ENCODE results near the gene CD74. TPM values are rescaled to one million over a fixed set of nuclear protein-coding genes. Genes with fewer than 3 reads are reported as not detected.

CD74 gene
- total and polyA plus RNA-seq, 4 donors: 176 to 327 (median 257) TPM

GRCh38 chr5:150374651-150375050 is 38.1 kb downstream of the CD74 start:
- H3K36me3 ChIP-seq (ENCODE audit: control insufficient read depth in 4 of 4, insufficient read depth in 3 of 4, low read depth in 1 of 4, low read length in 3 of 4): peaks cover 27 to 88% (median 44%) of the 10 kb centered on the region in 4 donors
- no peak overlapping the region for H3K9ac ChIP-seq (ENCODE audit: low read depth in 1 of 2, low read length in 2 of 2)
- no peaks in the 10 kb centered on the region for H3K4me1 ChIP-seq (ENCODE audit: control insufficient read depth in 4 of 4, insufficient read depth in 4 of 4, low read length in 3 of 4)
- WGBS: 99% methylated on average over 11 of the region's 11 CpGs
- H3K27me3 ChIP-seq (ENCODE audit: control insufficient read depth in 4 of 4, insufficient read depth in 4 of 4, low read length in 3 of 4): no peaks in the 10 kb centered on the region
- H3K4me3 ChIP-seq (ENCODE audit: low read depth in 1 of 3, low read length in 3 of 3): no peak overlapping the region
- TF ChIP-seq NR2F2 (IDR thresholded peaks at IDR 0.05): no peak
- no peak for TF ChIP-seq GABPA (IDR thresholded peaks at IDR 0.05 in 1 of 2, conservative IDR thresholded peaks at IDR 0.05 in 1 of 2)
- no peak for TF ChIP-seq EGR1 (IDR thresholded peaks at IDR 0.05; ENCODE audit: low read depth in 2 of 2)
- TF ChIP-seq, protein P1, sequence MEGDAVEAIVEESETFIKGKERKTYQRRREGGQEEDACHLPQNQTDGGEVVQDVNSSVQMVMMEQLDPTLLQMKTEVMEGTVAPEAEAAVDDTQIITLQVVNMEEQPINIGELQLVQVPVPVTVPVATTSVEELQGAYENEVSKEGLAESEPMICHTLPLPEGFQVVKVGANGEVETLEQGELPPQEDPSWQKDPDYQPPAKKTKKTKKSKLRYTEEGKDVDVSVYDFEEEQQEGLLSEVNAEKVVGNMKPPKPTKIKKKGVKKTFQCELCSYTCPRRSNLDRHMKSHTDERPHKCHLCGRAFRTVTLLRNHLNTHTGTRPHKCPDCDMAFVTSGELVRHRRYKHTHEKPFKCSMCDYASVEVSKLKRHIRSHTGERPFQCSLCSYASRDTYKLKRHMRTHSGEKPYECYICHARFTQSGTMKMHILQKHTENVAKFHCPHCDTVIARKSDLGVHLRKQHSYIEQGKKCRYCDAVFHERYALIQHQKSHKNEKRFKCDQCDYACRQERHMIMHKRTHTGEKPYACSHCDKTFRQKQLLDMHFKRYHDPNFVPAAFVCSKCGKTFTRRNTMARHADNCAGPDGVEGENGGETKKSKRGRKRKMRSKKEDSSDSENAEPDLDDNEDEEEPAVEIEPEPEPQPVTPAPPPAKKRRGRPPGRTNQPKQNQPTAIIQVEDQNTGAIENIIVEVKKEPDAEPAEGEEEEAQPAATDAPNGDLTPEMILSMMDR (IDR thresholded peaks at IDR 0.05; ENCODE audit: low read depth, low read length, missing input control): no peak
- TF ChIP-seq JUND (IDR thresholded peaks at IDR 0.05): no peak
- TF ChIP-seq ATF3 (IDR thresholded peaks at IDR 0.05): no peak
- no peak for TF ChIP-seq YY1 (IDR thresholded peaks at IDR 0.05)
- TF ChIP-seq, protein P2, sequence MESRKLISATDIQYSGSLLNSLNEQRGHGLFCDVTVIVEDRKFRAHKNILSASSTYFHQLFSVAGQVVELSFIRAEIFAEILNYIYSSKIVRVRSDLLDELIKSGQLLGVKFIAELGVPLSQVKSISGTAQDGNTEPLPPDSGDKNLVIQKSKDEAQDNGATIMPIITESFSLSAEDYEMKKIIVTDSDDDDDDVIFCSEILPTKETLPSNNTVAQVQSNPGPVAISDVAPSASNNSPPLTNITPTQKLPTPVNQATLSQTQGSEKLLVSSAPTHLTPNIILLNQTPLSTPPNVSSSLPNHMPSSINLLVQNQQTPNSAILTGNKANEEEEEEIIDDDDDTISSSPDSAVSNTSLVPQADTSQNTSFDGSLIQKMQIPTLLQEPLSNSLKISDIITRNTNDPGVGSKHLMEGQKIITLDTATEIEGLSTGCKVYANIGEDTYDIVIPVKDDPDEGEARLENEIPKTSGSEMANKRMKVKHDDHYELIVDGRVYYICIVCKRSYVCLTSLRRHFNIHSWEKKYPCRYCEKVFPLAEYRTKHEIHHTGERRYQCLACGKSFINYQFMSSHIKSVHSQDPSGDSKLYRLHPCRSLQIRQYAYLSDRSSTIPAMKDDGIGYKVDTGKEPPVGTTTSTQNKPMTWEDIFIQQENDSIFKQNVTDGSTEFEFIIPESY (IDR thresholded peaks at IDR 0.05): no peak
- H3K9me3 ChIP-seq (ENCODE audit: control insufficient read depth in 4 of 4, low read length in 3 of 4): no peaks in the 10 kb centered on the region
- no peak for DNase-seq (ENCODE audit: low spot score)
- no peak overlapping the region for H3K27ac ChIP-seq (ENCODE audit: low read depth in 1 of 2, low read length in 2 of 2)

- DNase-seq (ENCODE audit: low spot score): no peak
- Histone ChIP-seq H3K27ac (ENCODE audit: low read depth in 1 of 2, low read length in 2 of 2) (no peak overlapping the region), H3K9me3 (ENCODE audit: control insufficient read depth in 4 of 4, low read length in 3 of 4) (no peaks in the 10 kb centered on the region), H3K4me3 (ENCODE audit: low read depth in 1 of 3, low read length in 3 of 3) (no peak overlapping the region), H3K27me3 (ENCODE audit: control insufficient read depth in 4 of 4, insufficient read depth in 4 of 4, low read length in 3 of 4) (no peaks in the 10 kb centered on the region), H3K36me3 (ENCODE audit: control insufficient read depth in 4 of 4, insufficient read depth in 3 of 4, low read depth in 1 of 4, low read length in 3 of 4) (peaks cover 25 to 88% (median 39%) of the 10 kb centered on the region in 4 donors), H3K9ac (ENCODE audit: low read depth in 1 of 2, low read length in 2 of 2) (no peak overlapping the region), H3K4me1 (ENCODE audit: control insufficient read depth in 4 of 4, insufficient read depth in 4 of 4, low read length in 3 of 4) (no peaks in the 10 kb centered on the region)
- TF ChIP-seq NR2F2 (IDR thresholded peaks at IDR 0.05) (no peak), EGR1 (IDR thresholded peaks at IDR 0.05; ENCODE audit: low read depth in 2 of 2) (no peak), FOXA2 (IDR thresholded peaks at IDR 0.05) (no peak), JUND (IDR thresholded peaks at IDR 0.05) (no peak), FOXA1 (IDR thresholded peaks at IDR 0.05) (no peak), RAD21 (IDR thresholded peaks at IDR 0.05) (no peak), REST (IDR thresholded peaks at IDR 0.05) (no peak), ATF3 (IDR thresholded peaks at IDR 0.05) (no peak), HNF4G (IDR thresholded peaks at IDR 0.05) (no peak), RXRA (IDR thresholded peaks at IDR 0.05) (no peak), MAX (IDR thresholded peaks at IDR 0.05) (no peak), TAF1 (conservative IDR thresholded peaks at IDR 0.05) (no peak), SP1 (IDR thresholded peaks at IDR 0.05) (no peak), HNF4A (conservative IDR thresholded peaks at IDR 0.05) (no peak), YY1 (IDR thresholded peaks at IDR 0.05) (no peak)
- TF ChIP-seq, protein P2 (IDR thresholded peaks at IDR 0.05): no peak
- 91% methylated on average over 6 of the region's 6 CpGs for WGBS
These were observed 40.1 kb downstream of the CD74 start for GRCh38 chr5:150372639-150373038.
